DOHH2 (cell line): Measurements from ENCODE around the gene RSPO1.

Experiments used
- H3F3A ChIP-seq: fragments of 200-600 bp; sonication (generic), shearing (Covaris generic); 2 replicates; pipeline ENCODE4 v1.6.0; 2016; ENCODE audit warnings: antibody characterized with exemption, mild to moderate bottlenecking; ENCODE audit not compliant: control insufficient read depth, insufficient read depth
- H3K27ac ChIP-seq: fragments of 200-600 bp; sonication (generic); 2 replicates; pipeline ENCODE4 v1.5.1; 2014; ENCODE audit warnings: low read depth, mild to moderate bottlenecking, low read length, moderate library complexity
- H3K27me3 ChIP-seq: fragments of 200-600 bp; sonication (generic); 2 replicates; pipeline ENCODE4 v1.6.1; 2014; ENCODE audit warnings: mild to moderate bottlenecking, low read length, mixed read lengths; ENCODE audit not compliant: control insufficient read depth
- H3K36me3 ChIP-seq: fragments of 200-600 bp; sonication (generic); 2 replicates; pipeline ENCODE4 v1.6.1; 2014; ENCODE audit warnings: mild to moderate bottlenecking, low read length, moderate library complexity, mixed read lengths; ENCODE audit not compliant: control insufficient read depth
- H3K4me1 ChIP-seq: fragments of 200-600 bp; sonication (generic); 2 replicates; pipeline ENCODE4 v1.6.1; 2014; ENCODE audit warnings: mild to moderate bottlenecking, low read length, mixed read lengths; ENCODE audit not compliant: control insufficient read depth
- H3K4me2 ChIP-seq: fragments of 200-600 bp; sonication (generic); 2 replicates; pipeline ENCODE4 v1.6.0; 2014; ENCODE audit warnings: mild to moderate bottlenecking, low read length, moderate library complexity
- H3K4me3 ChIP-seq: fragments of 200-600 bp; sonication (generic); 2 replicates; pipeline ENCODE4 v1.5.1; 2014; ENCODE audit warnings: mild to moderate bottlenecking, low read length, mixed read lengths
- H3K79me2 ChIP-seq: fragments of 200-600 bp; sonication (generic); 2 replicates; pipeline ENCODE4 v1.6.1; 2014; ENCODE audit warnings: mild to moderate bottlenecking, low read length, mixed read lengths; ENCODE audit not compliant: control insufficient read depth
- H3K9me2 ChIP-seq: fragments of 200-600 bp; sonication (generic); replicated peaks from 2 replicates; pipeline ENCODE4 v1.6.1; 2014; ENCODE audit warnings: mild to moderate bottlenecking, low read length, mixed read lengths; ENCODE audit not compliant: control insufficient read depth
- H3K9me3 ChIP-seq: fragments of 200-600 bp; sonication (generic); 2 replicates; pipeline ENCODE4 v1.6.1; 2014; ENCODE audit warnings: antibody characterized with exemption, low read length, mixed read lengths; ENCODE audit not compliant: control insufficient read depth, insufficient read depth
- H4K20me1 ChIP-seq: fragments of 200-600 bp; sonication (generic); 2 replicates; pipeline ENCODE4 v1.6.0; 2014; ENCODE audit warnings: low read depth, mild to moderate bottlenecking, antibody characterized with exemption, low read length, moderate library complexity; ENCODE audit not compliant: control insufficient read depth, insufficient read depth
- CTCF ChIP-seq: fragments of 200-600 bp; sonication (generic); IDR thresholded peaks from one replicate; pipeline ENCODE4 v1.5.1; 2014; ENCODE audit warnings: antibody characterized with exemption, mild to moderate bottlenecking, low read depth, low read length; ENCODE audit not compliant: poor library complexity, severe bottlenecking
- EZH2phosphoT487 ChIP-seq: fragments of 200-600 bp; sonication (generic); IDR thresholded peaks from 2 replicates; pipeline ENCODE4 v1.6.1; 2017; ENCODE audit warnings: borderline replicate concordance, mild to moderate bottlenecking, antibody characterized with exemption, low read length, moderate library complexity, mixed read lengths

Gene RSPO1

DNA sequence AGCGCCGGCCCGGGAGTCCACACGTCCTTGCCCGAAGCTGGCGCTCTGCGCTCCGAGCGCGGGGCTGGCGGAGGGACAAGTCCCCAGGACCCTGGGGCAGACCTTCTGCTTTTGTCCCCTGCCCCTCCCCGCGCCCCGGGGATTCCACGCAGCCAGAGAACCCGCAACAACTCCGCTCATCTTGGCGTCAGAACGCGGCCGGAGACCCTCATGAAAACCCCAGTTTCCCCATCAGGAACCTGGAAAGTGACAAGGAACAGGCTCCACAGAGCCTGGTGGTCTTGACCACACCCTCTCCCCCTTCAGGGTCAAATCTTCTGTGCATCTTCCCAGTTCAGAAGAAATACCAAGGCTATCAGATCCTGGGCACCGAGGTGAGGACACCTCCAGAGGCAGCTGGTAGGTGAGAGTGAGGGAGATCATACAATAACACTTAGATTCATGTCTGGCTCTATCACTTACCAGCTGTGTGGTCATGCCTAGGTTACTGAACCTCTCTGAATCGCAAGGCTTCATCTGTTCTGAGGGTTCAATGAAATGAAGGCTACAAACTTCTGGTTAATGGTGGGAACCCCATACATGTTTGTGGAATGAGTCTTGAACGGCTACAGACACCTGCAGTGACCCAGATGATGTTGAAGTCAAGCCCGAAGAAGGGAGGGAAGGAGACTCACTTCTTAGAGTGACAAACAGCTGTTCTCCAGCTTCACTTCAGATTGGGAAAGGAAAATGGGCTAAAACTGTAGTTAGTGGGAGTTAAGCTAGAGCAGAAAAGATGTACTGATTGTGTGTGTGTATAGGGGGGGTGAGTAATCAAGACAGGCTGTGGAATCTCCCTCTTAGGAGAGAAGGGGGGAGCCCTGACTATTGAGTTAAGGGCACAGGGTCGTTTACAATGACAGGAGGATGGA, 555 bp upstream of the RSPO1 start:
- H4K20me1 ChIP-seq: no peaks in the 10 kb centered on the region
- no peaks in the 10 kb centered on the region for H3K9me2 ChIP-seq
- no peak overlapping the region for H3K27ac ChIP-seq
- H3K36me3 ChIP-seq: no peaks in the 10 kb centered on the region
- H3K27me3 ChIP-seq: peaks cover 69% of the 10 kb centered on the region
- no peak overlapping the region for H3K4me3 ChIP-seq
- H3K4me1 ChIP-seq: no peaks in the 10 kb centered on the region
- TF ChIP-seq CTCF: no peak
- TF ChIP-seq EZH2phosphoT487: no peak
- no peak overlapping the region for H3K4me2 ChIP-seq
- H3K9me3 ChIP-seq: no peaks in the 10 kb centered on the region
- no peaks in the 10 kb centered on the region for H3F3A ChIP-seq
- H3K79me2 ChIP-seq: no peaks in the 10 kb centered on the region

- no peaks in the 10 kb centered on the region for H3K4me1 ChIP-seq
- H3F3A ChIP-seq: no peaks in the 10 kb centered on the region
- no peaks in the 10 kb centered on the region for H3K9me3 ChIP-seq
- H4K20me1 ChIP-seq: no peaks in the 10 kb centered on the region
- no peaks in the 10 kb centered on the region for H3K79me2 ChIP-seq
- no peaks in the 10 kb centered on the region for H3K9me2 ChIP-seq
- no peak overlapping the region for H3K4me2 ChIP-seq
- H3K36me3 ChIP-seq: no peaks in the 10 kb centered on the region
- TF ChIP-seq EZH2phosphoT487 (no peak), CTCF (no peak)
- peaks cover 77% of the 10 kb centered on the region for H3K27me3 ChIP-seq
- no peak overlapping the region for H3K4me3 ChIP-seq
- H3K27ac ChIP-seq: no peak overlapping the region
These were observed 801 bp downstream of the RSPO1 start for GRCh38 chr1:37633938-37634243.

- Histone ChIP-seq H3K4me1 (no peaks in the 10 kb centered on the region), H3K36me3 (no peaks in the 10 kb centered on the region), H3K4me3 (no peak overlapping the region)
These were observed 1.4 kb downstream of the RSPO1 start for GRCh38 chr1:37633040-37633937.

More at GRCh38 chr1:37633040-37633937, 1.4 kb downstream of the RSPO1 start:
- Histone ChIP-seq H3K79me2 (no peaks in the 10 kb centered on the region), H3K4me2 (no peak overlapping the region), H3K27ac (no peak overlapping the region), H4K20me1 (no peaks in the 10 kb centered on the region), H3F3A (no peaks in the 10 kb centered on the region), H3K9me3 (no peaks in the 10 kb centered on the region), H3K9me2 (no peaks in the 10 kb centered on the region), H3K27me3 (peaks cover 77% of the 10 kb centered on the region)
- TF ChIP-seq CTCF (no peak), EZH2phosphoT487 (no peak)
